Right renal cortex interstitium (tissue), 3 donors: Measurements from ENCODE around the gene PLAC9. TPM values are rescaled to one million over a fixed set of nuclear protein-coding genes. Genes with fewer than 3 reads are reported as not detected.

ENCODE experiments used
- DNase-seq, 3 donors: peaks; one replicate each; pipeline ENCODE4 v3.0.0-alpha.2; 2013; ENCODE audit warnings: low read depth in 3 of 3, low spot score in 2 of 3
- polyA plus RNA-seq, 3 donors: library from polyadenylated mRNA; unstranded; fragments of 120-200 nt; gene quantifications; one replicate each; pipeline ENCODE4 v1.2.1, GENCODE V29; 2013; ENCODE audit not compliant: insufficient read length in 3 of 3

PLAC9 gene
- polyA plus RNA-seq, 3 donors: 9.8 to 21.7 (median 16.0) TPM

GRCh38 chr10:80159166-80159873 is 26.8 kb downstream of the PLAC9 start:
- DNase-seq: no peak

DNA sequence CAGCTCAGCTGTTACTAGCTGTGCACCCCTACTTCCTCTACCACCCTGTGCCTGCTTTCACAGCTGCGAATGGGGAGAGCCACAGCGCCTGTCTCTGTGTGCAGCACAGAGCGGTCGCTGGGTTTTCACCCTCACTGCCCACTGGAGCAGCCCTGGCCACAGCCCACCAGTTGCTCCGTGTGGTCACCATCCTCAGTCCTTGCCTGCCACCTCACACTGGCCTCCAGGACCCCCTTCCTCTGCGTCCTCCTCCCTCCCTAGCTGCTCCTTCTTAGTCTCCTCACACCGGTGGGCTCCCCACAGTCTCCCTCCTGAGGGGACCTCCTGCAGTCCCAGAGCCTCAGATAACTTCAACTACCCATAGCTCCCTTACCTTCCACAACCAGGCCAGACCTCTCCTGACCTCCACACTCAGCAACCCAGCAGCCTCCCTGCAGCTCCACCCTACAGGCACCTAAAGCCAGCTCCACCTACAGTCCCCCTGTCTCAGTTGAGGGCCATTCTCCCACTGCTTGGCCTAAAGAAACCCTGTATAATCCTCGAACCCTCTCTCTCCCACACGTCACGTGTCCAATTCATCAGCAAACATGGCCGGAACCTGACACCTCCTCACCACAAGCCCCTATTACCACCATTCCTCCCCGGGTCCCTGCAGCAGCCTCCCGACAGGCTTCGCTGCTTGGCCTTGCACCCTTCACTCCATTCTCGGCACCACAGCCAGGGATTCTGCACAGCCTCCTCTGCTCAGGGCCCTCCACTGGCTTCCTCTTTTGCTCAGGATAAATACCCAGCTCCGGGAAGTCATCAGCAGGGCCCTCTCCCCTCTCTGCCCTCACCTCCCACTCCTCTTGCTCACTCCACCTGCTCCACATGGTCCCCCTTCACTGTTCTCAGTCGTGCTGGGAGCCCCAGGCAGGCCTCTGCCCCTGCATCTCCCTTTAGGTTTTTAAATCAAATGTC is 28.1 kb downstream of the PLAC9 start:
- DNase-seq: no peak

DNA sequence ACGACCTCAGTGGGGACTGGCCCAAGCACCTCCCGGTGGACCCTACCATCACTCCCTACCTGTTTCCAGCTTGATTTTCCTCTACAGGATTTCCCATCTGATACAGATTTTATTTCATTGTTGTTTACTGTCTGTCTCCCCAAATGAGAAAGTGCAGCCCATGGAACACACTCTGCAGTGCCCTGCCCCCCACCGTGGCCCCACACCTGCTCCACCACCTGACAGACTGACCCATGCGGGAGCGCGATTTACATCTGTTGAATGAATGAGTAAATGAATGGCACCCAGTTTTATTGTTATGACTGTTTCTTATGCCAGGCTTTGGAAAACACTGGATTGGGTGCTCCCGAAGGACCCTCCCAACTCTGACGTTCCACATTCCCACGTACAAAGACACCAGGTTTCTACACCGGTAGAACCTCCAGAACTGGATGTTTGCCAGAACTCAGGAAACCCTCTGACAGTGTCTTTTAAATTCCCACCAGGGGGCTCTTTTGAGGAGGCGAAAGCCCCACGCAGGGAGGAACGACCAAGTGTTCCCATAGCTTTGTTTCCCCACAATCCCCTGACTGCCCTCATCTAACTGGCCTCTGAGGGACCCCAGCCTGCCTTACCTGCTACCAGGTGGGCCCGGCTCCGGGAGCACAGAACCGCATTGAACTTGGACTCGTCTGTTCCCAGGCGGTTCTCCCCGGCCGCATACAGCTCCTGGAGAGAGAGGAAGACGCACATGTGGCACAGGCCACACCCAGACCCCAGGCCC is 29.0 kb downstream of the PLAC9 start:
- DNase-seq: no peak

DNA sequence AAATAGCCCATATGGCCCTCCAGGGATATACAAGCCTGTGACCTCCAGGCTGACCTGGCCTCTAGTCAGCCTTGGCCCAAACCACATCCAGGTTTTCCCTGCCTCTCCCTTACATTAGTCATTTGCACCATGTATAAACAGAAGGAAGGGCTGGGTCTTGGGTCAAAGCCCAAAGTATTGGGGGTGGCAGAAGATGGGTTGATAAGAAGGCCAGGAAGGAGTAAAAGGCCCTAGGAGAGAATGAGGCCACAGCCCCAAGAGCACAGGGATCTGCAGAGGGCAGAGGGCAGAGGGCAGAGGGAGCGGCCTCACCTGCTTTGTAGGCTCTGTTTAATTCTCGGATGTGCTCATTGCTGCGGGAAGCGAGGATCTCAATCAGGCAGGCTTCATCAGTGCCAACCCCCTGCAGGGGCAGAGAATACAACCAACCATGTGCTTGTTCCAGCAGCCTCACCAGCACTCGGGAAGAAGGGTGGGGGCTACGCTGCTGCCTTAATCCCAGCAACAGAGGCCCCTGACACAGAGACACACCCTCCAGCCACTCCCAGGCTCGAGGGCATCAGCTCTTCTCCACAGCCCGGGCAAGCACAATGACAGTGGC is 31.3 kb downstream of the PLAC9 start:
- DNase-seq: no peak

DNA sequence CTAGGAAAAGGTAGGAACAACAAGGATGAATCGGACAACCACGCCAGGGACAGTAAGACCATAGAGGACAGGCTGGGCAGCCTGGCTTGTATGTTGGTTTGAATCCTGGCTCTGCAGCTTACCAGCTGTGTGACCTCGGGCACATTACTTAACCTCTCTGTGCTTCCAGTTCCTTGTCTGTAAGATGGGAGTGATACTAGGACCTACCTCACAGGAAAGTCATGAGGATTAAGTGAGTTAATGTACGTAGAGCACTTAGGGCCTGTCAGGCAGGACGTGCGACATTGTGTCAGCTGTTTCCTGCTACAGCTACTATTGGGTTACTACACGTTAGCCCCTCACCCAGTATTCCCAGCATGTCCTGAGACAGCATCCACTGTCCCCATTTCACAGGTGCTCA is 32.1 kb downstream of the PLAC9 start:
- no peak for DNase-seq

GRCh38 chr10:80165173-80165572 is 32.6 kb downstream of the PLAC9 start:
- no peak for DNase-seq

- no peak for DNase-seq
These were observed 34.3 kb downstream of the PLAC9 start for GRCh38 chr10:80166581-80167470.

DNA sequence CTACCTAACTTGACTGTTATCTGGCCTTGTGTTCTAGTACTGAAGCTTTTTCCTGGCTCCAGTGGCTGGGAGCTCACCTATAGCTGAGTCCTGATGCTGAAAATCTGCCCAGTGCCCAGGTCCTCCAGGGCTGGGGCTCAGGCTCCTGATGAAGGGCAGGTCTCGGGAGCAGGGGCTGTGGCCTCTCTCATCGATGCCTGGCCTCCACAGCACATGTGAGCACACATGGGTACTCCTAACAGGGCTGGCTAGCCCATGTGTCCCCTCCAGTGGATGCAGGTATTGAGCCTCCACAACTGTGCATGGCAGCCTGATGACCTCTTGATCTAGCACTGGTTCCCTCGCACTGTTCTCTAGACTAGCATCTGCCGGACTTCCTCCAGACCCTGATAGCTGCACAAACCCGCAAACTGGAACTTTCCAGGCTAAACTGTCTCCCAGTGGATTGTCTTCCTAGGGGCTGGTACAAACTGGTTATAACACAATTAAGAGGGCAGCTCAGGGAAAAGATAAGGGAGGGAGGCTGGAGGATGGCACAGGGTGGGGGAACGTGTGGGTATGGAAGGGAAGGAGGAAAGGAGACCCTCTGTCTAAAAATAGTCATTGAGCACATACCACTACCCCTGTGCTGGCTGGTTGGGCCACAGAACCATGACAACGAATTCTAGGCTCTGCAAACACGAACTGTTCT is 35.1 kb downstream of the PLAC9 start:
- DNase-seq: no peak

DNA sequence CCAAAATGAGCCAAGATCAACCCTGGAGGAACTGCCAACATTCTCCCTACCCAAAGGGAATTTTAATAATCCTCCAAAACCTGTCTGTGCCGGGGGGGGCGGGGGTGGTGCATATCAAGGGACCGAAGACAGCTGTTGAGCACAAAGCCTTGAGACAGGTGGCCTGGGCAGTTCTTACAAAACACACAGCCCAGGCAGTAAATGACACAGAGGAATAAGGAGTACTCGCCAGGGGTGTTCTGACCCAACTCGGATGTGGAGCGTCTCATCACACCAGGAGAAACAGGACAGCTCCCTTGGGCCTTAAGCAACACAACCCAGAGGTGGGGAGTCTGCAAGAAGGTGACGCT is 35.6 kb downstream of the PLAC9 start:
- no peak for DNase-seq

- no peak for DNase-seq
These were observed 36.3 kb downstream of the PLAC9 start for GRCh38 chr10:80168679-80169380.

DNA sequence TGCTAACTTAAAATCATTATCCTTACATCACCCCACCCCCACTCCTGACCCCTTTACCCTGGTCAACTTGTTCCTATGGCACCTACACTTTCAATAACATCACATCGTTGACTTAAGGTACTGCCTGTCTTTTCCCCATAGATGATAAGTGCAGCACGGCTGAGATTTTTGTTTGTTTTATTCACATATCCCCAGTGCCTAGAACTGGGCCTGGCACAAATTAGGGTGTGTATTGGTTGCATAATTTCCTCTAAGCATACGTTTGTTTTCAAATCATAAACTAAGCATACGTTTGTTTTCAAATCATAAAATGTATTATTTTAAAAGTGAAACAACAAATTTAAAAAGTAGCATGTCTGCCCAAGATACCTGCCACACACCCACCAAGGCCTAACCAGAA is 37.5 kb downstream of the PLAC9 start:
- no peak for DNase-seq

DNA sequence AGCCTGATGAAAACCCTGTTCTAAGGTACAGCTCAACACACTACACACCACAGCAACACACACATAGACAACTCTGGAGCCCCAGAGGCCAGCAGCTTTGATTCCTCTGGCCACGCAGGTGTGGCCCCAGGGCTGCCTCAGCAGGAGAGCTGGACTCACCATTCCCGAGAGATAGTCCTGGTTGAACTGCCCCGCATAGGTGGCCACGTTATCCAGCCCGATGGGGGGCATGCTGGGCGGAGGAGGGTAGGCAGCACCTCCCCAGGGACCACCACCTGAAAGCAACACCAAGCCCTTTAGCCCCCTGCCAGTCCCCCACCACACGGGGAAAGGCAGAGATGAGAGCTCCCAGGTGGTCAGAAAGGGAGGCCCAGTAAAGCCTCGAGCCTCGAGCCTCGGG is 38.1 kb downstream of the PLAC9 start:
- DNase-seq: no peak

DNA sequence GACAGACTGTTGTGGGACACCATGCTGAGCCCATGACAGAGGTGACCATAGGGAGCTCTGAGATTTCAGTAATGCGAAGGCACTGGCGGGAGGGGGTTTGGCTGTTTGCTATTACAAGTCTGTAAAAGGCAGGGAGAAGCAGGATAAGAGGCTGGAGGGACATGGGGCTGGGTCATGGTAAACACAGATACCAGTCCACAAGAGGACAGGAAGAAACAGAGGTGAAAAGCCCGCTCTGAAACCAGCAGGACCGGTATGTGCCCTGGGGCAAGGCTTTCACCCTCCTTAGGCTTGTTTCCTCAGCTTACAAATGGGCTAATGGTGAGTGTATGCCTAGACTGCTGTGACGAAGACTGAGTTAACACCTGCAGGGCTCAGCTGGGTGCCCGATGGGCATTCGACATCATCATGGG is 38.7 kb downstream of the PLAC9 start:
- no peak for DNase-seq

- no peak for DNase-seq
These were observed 40.4 kb downstream of the PLAC9 start for GRCh38 chr10:80172896-80173295.

DNA sequence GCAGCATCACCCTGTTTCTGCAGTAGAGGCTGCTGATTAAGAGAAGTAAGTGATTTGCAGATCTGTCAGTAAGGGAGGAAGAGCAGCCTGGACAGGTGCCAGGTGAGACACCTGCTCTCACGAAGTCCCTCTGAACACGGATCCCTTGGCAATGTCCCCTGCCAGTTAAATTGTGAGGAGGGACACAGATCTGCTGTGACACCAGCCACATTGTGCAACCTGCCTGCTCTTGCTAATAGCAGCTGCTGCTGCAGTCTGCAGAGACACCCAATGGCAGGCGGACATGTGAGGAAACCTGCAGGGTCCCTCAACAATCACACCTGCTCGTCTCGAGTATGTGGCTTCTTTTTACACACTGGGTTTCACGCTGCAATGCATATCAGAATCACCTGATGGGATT is 40.9 kb downstream of the PLAC9 start:
- DNase-seq: no peak

DNA sequence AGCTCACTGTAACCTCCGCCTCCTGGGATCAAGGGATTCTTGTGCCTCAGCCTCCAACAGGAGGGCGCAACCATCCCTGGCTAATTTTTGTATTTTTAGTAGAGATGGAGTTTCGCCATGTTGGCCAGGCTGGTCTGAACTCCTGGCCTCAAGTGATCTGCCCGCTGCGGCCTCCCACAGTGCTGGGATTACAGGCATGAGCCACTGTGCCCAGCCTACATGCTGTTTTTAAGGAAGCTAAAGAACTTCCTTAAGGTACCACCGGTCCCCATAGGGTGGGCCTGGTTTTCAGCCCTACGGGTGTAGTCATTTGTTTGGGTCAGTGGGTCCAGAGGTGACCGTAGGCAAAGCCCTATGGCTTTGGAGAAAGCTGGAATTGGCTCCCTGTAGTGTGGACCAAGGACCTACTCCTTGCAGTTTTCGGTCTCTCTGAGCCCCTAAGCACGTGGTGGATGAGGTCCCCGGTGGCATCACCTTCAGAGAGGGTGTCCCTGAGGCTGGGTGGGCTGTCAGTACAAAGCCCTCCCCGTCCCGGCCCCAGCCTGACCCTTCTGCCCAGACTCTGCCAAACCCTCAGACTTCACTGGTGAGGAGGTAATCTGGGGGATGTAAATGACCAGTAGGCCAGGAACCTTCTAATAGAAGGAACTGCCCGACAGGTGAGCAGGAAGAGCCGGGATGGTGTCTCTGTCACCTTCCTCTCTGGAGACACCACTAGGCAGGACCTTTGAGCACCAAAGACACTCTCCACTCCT is 42.3 kb downstream of the PLAC9 start:
- no peak for DNase-seq

GRCh38 chr10:80176526-80176925 is 44.0 kb downstream of the PLAC9 start:
- no peak for DNase-seq
